ENCODE measurements around the gene CTTNBP2NL. TPM values are rescaled to one million over a fixed set of nuclear protein-coding genes. Genes with fewer than 3 reads are reported as not detected.

Gene CTTNBP2NL
- total RNA-seq, 1 experiment from 2014 or later, result 38.8 TPM

- H3K4me3 Mint-ChIP-seq, result no peak overlapping the region
- Histone ChIP-seq H3K9ac (ENCODE audit: extremely low read depth, insufficient read length, low read length) (no peak overlapping the region), H3K27me3 (ENCODE audit: insufficient read depth, low read length) (peaks cover 3% of the 10 kb centered on the region; the same call in 1 of the 2 replicates), H3K23ac (ENCODE audit: insufficient read length, low read depth, low read length) (no peak overlapping the region), H2BK15ac (ENCODE audit: low read depth, low read length) (no peak overlapping the region), H4K20me1 (ENCODE audit: control insufficient read depth, insufficient read depth, insufficient read length) (no peaks in the 10 kb centered on the region), H2AFZ (ENCODE audit: low read length) (no peak overlapping the region), H3K27ac (ENCODE audit: insufficient read length, low read depth, low read length) (no peak overlapping the region), H2AK5ac (ENCODE audit: insufficient read length, low read length) (no peak overlapping the region), H2BK20ac (ENCODE audit: low read depth, low read length, poor library complexity, severe bottlenecking) (no peak overlapping the region), H3K23me2 (ENCODE audit: insufficient read length, low read depth, low read length, poor library complexity, severe bottlenecking) (no peaks in the 10 kb centered on the region), H4K5ac (ENCODE audit: insufficient read length, low read depth, low read length) (no peak overlapping the region), H3K56ac (ENCODE audit: insufficient read length, low read depth, low read length) (no peak overlapping the region), H2BK12ac (ENCODE audit: insufficient read length, low read depth, low read length) (no peak overlapping the region), H2BK120ac (ENCODE audit: low read depth, low read length, poor library complexity, severe bottlenecking) (no peak overlapping the region), H3K18ac (ENCODE audit: insufficient read length, low read depth, low read length) (no peak overlapping the region), H3K14ac (ENCODE audit: insufficient read depth, low read length) (no peak overlapping the region), H3K4me2 (ENCODE audit: insufficient read depth, insufficient read length, low read length) (no peak overlapping the region), H3K4me1 (ENCODE audit: insufficient read depth, low read length) (no peaks in the 10 kb centered on the region), H4K91ac (ENCODE audit: insufficient read length, low read depth, low read length) (no peak overlapping the region), H2BK5ac (ENCODE audit: insufficient read length, low read length) (no peak overlapping the region), H3K79me2 (ENCODE audit: insufficient read depth, low read length) (no peaks in the 10 kb centered on the region), H3K79me1 (ENCODE audit: insufficient read depth, low read depth, low read length, poor library complexity, severe bottlenecking) (no peaks in the 10 kb centered on the region), H3K9me3 (ENCODE audit: control insufficient read depth, low read depth, low read length) (no peaks in the 10 kb centered on the region), H4K8ac (replicated peaks; ENCODE audit: insufficient read length, low read depth, low read length) (no peak overlapping the region), H3K4ac (ENCODE audit: low read depth, low read length) (no peak overlapping the region), H3T11ph (ENCODE audit: low read length) (no peak overlapping the region)
- peaks cover 0 to 3% of the 10 kb centered on the region in 2 experiments; a peak in 1 of 4 replicates for H3K4me1 Mint-ChIP-seq
- no peak overlapping the region for H3K27ac Mint-ChIP-seq
- WGBS (ENCODE audit: extremely low coverage, insufficient read length, low lambda C conversion rate), result no CpG with 5 or more reads among the region's 1 CpG
- H3K9me3 Mint-ChIP-seq, result no peaks in the 10 kb centered on the region
- peaks cover 42% of the 10 kb centered on the region for H3K27me3 Mint-ChIP-seq (ENCODE audit: low read depth)
- no peak for DNase-seq
- H3K36me3 Mint-ChIP-seq (ENCODE audit: insufficient read depth in 1 of 3, low read depth in 3 of 3), result no peaks in the 10 kb centered on the region
- no peak for TF ChIP-seq CTCF (conservative IDR thresholded peaks at IDR 0.05)
Measured at GRCh38 chr1:112492076-112492475, 96.1 kb downstream of the CTTNBP2NL start.
